ENCODE data around the gene AQP12B.
"Not testable (repeated sequence)": the region's sequence is repeated elsewhere in the genome, so short reads cannot be mapped to it uniquely, and the experiment has no call there.

DNA sequence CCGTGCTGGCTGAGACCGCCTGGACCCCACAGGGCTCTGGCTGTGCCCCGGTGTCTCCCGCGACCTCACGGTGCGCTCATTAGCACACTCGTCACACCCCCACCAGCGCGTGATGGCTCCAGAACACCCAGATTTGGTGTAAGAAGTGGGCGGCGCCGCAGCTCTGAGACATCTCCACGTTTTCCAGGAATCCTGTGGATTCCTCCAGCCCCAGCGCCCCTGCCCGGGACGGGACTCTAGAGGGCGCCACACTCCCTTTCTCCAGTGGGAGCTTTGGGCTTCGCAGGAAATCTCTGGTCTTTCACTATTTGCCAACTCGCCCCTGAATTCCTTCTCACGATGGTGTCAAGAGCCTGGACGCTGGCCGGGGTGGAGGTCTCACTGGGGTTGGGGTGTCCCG lies 7.3 kb downstream of the AQP12B start:
- not testable (repeated sequence) for TF ChIP-seq POLR2AphosphoS5 (IDR thresholded peaks at IDR 0.05; ENCODE audit: borderline replicate concordance, low read depth, low read length); EZH2 (IDR thresholded peaks at IDR 0.05); FOXP2 (optimal IDR thresholded peaks at IDR 0.05; ENCODE audit: control extremely low read depth, extremely low read length, insufficient read depth)
